ENCODE measurements around the gene GIGYF1. TPM values are rescaled to one million over a fixed set of nuclear protein-coding genes. Genes with fewer than 3 reads are reported as not detected.

Gene GIGYF1
- total and polyA plus RNA-seq, 2 of the 13 experiments (the other 11 are each of a cell fraction or from before 2014, with no cell fraction given): 7.6 to 16.1 TPM

GRCh38 chr7:100691676-100692577 lies 2.1 kb downstream of the GIGYF1 start (continued):
- TF ChIP-seq FOXA3 (CRISPR knock-in tag; IDR thresholded peaks at IDR 0.05) (no peak), RCOR2 (CRISPR knock-in tag; IDR thresholded peaks at IDR 0.05) (no peak), ZSCAN31 (CRISPR knock-in tag; IDR thresholded peaks at IDR 0.05; ENCODE audit: low read depth) (no peak), PLSCR1 (CRISPR knock-in tag; IDR thresholded peaks at IDR 0.05; ENCODE audit: borderline replicate concordance) (no peak), ZSCAN25 (CRISPR knock-in tag; IDR thresholded peaks at IDR 0.05) (0 out of 2 replicates have a peak, but pooled peaks have one; percentile 39), KDM5A (IDR thresholded peaks at IDR 0.05; ENCODE audit: borderline replicate concordance, low read length) (no peak; the same call in 1 of the 2 replicates), ETV5 (CRISPR knock-in tag; IDR thresholded peaks at IDR 0.05; ENCODE audit: borderline replicate concordance) (no peak), TP53 (CRISPR knock-in tag; conservative IDR thresholded peaks at IDR 0.05) (no peak), NR1H2 (CRISPR knock-in tag; IDR thresholded peaks at IDR 0.05; ENCODE audit: borderline replicate concordance, low read depth) (no peak), TBX3 (IDR thresholded peaks at IDR 0.05; ENCODE audit: borderline replicate concordance) (no peak), SALL1 (CRISPR knock-in tag; IDR thresholded peaks at IDR 0.05) (0 out of 2 replicates have a peak, but pooled peaks have one; percentile 17), PAF1 (CRISPR knock-in tag; IDR thresholded peaks at IDR 0.05) (no peak), PLRG1 (conservative IDR thresholded peaks at IDR 0.05) (no peak), NR2C2 (CRISPR knock-in tag; IDR thresholded peaks at IDR 0.05; ENCODE audit: borderline replicate concordance) (peak; percentile 26; the same call in 1 of the 2 replicates), EEA1 (CRISPR knock-in tag; IDR thresholded peaks at IDR 0.05; ENCODE audit: borderline replicate concordance) (no peak), RARA (CRISPR knock-in tag; IDR thresholded peaks at IDR 0.05) (no peak), FOXP4 (CRISPR knock-in tag; IDR thresholded peaks at IDR 0.05) (no peak), RFX5 (IDR thresholded peaks at IDR 0.05; ENCODE audit: low read depth, low read length) (no peak), ZNF563 (CRISPR knock-in tag; IDR thresholded peaks at IDR 0.05) (no peak), MXI1 (IDR thresholded peaks at IDR 0.05; ENCODE audit: borderline replicate concordance, low read depth, low read length) (no peak), NFIB (CRISPR knock-in tag; IDR thresholded peaks at IDR 0.05; ENCODE audit: borderline replicate concordance) (no peak), ZBTB8A (CRISPR knock-in tag; IDR thresholded peaks at IDR 0.05; ENCODE audit: borderline replicate concordance, low read depth) (no peak)
- TF ChIP-seq, protein P1, sequence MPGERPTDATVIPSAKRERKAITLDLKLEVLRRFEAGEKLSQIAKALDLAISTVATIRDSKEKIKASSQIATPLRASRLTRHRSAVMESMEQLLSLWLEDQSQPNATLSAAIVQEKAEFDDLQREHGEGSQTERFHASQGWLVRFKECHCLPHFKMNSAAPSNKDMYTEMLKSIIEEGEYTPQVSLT (CRISPR knock-in tag; IDR thresholded peaks at IDR 0.05; ENCODE audit: borderline replicate concordance, low read depth): no peak
- TF ChIP-seq, protein P2, sequence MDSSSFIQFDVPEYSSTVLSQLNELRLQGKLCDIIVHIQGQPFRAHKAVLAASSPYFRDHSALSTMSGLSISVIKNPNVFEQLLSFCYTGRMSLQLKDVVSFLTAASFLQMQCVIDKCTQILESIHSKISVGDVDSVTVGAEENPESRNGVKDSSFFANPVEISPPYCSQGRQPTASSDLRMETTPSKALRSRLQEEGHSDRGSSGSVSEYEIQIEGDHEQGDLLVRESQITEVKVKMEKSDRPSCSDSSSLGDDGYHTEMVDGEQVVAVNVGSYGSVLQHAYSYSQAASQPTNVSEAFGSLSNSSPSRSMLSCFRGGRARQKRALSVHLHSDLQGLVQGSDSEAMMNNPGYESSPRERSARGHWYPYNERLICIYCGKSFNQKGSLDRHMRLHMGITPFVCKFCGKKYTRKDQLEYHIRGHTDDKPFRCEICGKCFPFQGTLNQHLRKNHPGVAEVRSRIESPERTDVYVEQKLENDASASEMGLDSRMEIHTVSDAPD (CRISPR knock-in tag; IDR thresholded peaks at IDR 0.05): no peak
- TF ChIP-seq, protein P3, sequence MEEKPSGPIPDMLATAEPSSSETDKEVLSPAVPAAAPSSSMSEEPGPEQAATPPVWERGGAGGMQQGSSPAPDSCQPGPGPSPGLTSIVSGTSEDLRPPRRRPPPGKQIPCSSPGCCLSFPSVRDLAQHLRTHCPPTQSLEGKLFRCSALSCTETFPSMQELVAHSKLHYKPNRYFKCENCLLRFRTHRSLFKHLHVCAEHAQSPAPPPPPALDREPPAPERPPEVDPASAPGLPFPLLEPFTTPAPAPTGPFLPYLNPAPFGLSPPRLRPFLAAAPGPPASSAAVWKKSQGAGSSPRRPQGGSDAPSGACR (CRISPR knock-in tag; IDR thresholded peaks at IDR 0.05): no peak

Data from HepG2 (cell line).